Central memory CD8-positive, alpha-beta T cell (primary cell): ENCODE results near the gene RPS19.

ENCODE experiments used
- ATAC-seq: fragments of 150-1000 bp; cut with Tn5 transposase; replicated peaks from 2 replicates; pipeline ENCODE4 v1.10.0; 2022; ENCODE audit warnings: mild to moderate bottlenecking, moderate FRiP score, moderate number of reproducible peaks; ENCODE audit not compliant: poor library complexity, severe bottlenecking; ENCODE audit errors: extremely low read depth
- DNase-seq, 2 donors: peaks; one replicate each; pipeline ENCODE4 v3.0.0; 2021; ENCODE audit warnings: low spot score in 2 of 2
- H3K27ac Mint-ChIP-seq: one replicate; pipeline ENCODE4 v1.8.0; 2022; ENCODE audit warnings: low read depth, mild to moderate bottlenecking, moderate library complexity, mixed read lengths
- H3K27me3 Mint-ChIP-seq: one replicate; pipeline ENCODE4 v1.8.0; 2022; ENCODE audit warnings: mixed read lengths
- H3K36me3 Mint-ChIP-seq: one replicate; pipeline ENCODE4 v1.8.0; 2022; ENCODE audit warnings: mild to moderate bottlenecking, moderate library complexity, mixed read lengths; ENCODE audit not compliant: insufficient read depth
- H3K4me1 Mint-ChIP-seq: one replicate; pipeline ENCODE4 v1.8.0; 2022; ENCODE audit warnings: mixed read lengths
- H3K4me3 Mint-ChIP-seq: one replicate; pipeline ENCODE4 v1.8.0; 2022; ENCODE audit warnings: mild to moderate bottlenecking, moderate library complexity, mixed read lengths
- H3K9me3 Mint-ChIP-seq: one replicate; pipeline ENCODE4 v1.8.0; 2022; ENCODE audit warnings: mixed read lengths

RPS19 gene

GRCh38 chr19:41918653-41919244, 58.7 kb downstream of the RPS19 start:
- no peaks in the 10 kb centered on the region for H3K36me3 Mint-ChIP-seq
- peaks cover 35% of the 10 kb centered on the region for H3K27me3 Mint-ChIP-seq
- H3K4me3 Mint-ChIP-seq: no peak overlapping the region
- no peaks in the 10 kb centered on the region for H3K9me3 Mint-ChIP-seq
- H3K4me1 Mint-ChIP-seq: peaks cover 17% of the 10 kb centered on the region
- no peak overlapping the region for H3K27ac Mint-ChIP-seq
- ATAC-seq (no peak), DNase-seq (no peak)

- H3K27ac Mint-ChIP-seq: no peak overlapping the region
- peaks cover 27% of the 10 kb centered on the region for H3K27me3 Mint-ChIP-seq
- H3K4me3 Mint-ChIP-seq: no peak overlapping the region
- no peaks in the 10 kb centered on the region for H3K9me3 Mint-ChIP-seq
- DNase-seq (no peak), ATAC-seq (no peak)
- H3K36me3 Mint-ChIP-seq: no peaks in the 10 kb centered on the region
- peaks cover 11% of the 10 kb centered on the region for H3K4me1 Mint-ChIP-seq
Observed at GRCh38 chr19:41919948-41920712, 60.1 kb downstream of the RPS19 start.

- H3K27ac Mint-ChIP-seq: peak overlapping the region; percentile 20
- DNase-seq: no peak
- no peaks in the 10 kb centered on the region for H3K36me3 Mint-ChIP-seq
- ATAC-seq: no peak
- H3K27me3 Mint-ChIP-seq: peaks cover 27% of the 10 kb centered on the region
- peaks cover 11% of the 10 kb centered on the region for H3K4me1 Mint-ChIP-seq
- no peak overlapping the region for H3K4me3 Mint-ChIP-seq
- no peaks in the 10 kb centered on the region for H3K9me3 Mint-ChIP-seq
Observed at GRCh38 chr19:41920882-41921576, 61.0 kb downstream of the RPS19 start.

- ATAC-seq (no peak), DNase-seq (no peak)
- Mint-ChIP-seq H3K4me3 (no peak overlapping the region), H3K36me3 (no peaks in the 10 kb centered on the region), H3K4me1 (peaks cover 11% of the 10 kb centered on the region), H3K9me3 (no peaks in the 10 kb centered on the region), H3K27ac (peak overlapping the region; percentile 20), H3K27me3 (peaks cover 27% of the 10 kb centered on the region)
Observed at GRCh38 chr19:41921577-41922576, 61.8 kb downstream of the RPS19 start.
